Measurements from ENCODE around the gene SESN3.

GRCh38 chr11:95264881-95265280 is 33.9 kb upstream of the SESN3 start:
- TF ChIP-seq SUZ12 (IDR thresholded peaks at IDR 0.05; ENCODE audit: extremely low read depth, insufficient read depth, insufficient read length) (no peak), YY1 (IDR thresholded peaks at IDR 0.05; ENCODE audit: insufficient read depth, insufficient read length) (no peak), ZNF274 (IDR thresholded peaks at IDR 0.05; ENCODE audit: low read depth, low read length) (no peak)
